Non-pigmented ciliary epithelial cell (primary cell): ENCODE results near the gene EXOC2.
"Not testable (repeated sequence)": the region's sequence is repeated elsewhere in the genome, so short reads cannot be mapped to it uniquely, and the experiment has no call there.

Experiments used
- DNase-seq: peaks from one replicate; pipeline ENCODE4 v3.0.0-alpha.2; 2010; ENCODE audit warnings: low read depth

EXOC2 gene

DNA sequence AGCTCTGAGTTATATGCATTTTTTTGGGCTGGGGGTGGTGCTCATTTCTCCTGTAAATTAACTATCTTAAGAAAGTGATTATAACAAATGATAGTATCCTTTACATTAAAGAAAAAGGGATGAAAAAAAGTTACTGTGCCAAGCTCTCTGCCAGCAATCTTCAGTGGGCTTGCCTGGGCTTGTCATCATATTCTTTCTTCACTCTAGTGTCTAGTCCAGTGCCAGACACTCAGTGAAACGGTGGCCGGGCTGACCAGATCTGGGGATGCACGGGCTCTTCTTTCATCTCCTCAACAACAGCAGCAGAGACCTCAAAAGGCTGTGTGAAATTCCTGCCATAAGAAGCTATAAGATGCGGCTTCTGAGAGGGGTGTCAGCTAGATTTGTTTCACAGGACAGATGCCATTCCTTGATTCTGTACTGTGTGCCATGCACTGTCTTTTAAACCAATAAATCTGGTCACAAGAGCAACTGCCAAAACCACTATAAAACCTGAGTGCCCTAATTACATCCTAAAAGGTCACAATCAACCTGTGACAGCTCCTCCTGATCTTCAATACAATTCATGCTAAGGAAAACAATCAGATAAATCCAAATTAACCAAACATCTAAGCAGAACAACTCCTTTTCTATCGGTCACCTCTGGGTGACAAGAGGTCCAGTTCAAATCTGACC, 12.1 kb downstream of the EXOC2 start:
- DNase-seq: no peak

DNA sequence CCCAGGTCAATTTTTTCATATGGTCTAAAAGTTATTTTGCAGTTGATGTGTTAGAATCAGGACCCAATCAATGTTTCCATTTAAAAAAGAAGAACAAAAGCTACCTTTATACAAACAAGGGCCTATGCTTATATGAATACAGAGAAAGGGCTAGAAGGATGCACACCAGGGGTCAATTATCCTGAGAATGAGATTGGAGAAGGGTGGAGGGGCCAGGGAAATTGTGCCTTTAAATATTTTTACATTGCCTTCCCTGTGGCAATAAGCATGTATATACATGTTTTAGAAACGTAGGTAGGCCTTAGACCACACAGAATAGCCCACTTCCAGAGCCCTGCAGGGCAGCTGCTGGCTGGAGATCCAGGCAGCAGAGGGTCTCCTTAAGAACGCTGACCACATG, 12.7 kb downstream of the EXOC2 start:
- no peak for DNase-seq

DNA sequence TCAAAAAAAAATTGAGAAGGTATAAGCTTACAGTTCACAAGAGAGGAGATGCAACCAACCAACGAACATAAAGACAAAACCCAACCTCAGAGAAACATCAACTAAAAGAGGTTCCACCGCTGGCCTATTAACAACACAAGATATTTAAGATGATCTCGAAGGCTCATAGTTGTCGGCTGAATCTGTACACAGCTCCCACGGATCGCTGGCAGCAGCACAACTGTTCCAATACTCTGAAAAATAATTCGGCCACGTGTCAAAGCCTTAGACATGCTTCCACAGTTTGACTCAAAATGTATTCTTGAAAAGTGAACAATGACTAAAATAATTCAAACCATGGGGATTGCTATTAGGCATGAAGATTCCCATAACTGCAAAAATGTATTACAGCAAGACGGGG, 13.7 kb downstream of the EXOC2 start:
- DNase-seq: no peak

DNA sequence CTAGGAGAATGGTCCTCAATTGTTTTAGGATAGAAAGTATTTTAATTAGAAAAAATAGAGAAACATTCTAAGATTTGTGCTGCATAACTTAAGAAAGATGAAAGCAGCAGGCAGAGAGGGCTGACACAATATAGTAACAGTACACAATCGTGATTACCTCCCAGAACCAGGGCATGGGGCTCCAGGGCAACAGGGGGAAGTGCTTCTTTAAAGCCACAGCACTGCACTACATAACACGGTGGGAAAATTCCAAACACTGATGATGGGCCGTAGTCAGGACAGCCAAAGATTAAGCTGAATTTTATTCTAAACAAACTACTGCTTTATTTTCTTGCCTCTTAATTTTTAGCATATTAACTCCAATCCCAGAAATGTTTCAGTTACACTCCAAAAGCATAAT, 14.4 kb downstream of the EXOC2 start:
- DNase-seq: no peak

DNA sequence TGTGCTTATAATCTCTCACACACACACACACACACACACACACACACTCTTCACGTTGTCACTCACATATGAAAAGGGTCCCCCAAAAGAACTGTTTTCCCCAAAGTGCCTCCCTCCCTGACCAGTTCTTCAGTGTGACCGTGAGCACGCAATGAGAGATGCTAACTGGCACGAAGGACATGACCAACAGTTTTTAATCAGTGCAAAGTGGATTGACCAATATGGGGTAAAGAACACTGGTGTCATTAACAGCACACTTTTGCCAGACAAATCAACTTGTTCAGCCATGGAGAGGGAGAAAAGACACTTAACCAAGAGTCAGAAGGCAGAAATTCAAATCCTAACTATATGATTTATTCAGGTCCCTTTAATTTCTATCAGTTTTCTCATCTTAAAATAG, 15.0 kb downstream of the EXOC2 start:
- no peak for DNase-seq

DNA sequence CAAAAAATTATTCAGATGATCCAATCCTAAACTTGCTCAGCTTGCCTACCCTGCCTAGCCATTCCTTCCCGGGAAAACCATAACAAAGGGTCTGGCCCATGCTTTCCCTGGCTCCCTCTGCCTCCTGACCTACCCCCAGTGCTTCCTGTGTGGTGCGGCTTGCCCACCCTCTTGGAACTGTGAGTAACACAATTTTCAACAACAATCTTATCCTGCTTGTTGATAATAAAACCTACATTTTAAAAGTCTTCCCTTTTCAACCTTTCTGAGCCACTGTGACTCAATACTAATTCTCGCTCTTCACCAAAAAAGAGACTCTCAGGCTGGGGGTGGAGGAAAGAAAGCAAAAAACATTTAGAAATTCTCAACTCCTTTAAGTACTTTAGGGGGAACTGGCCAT, 18.0 kb downstream of the EXOC2 start:
- DNase-seq: no peak

DNA sequence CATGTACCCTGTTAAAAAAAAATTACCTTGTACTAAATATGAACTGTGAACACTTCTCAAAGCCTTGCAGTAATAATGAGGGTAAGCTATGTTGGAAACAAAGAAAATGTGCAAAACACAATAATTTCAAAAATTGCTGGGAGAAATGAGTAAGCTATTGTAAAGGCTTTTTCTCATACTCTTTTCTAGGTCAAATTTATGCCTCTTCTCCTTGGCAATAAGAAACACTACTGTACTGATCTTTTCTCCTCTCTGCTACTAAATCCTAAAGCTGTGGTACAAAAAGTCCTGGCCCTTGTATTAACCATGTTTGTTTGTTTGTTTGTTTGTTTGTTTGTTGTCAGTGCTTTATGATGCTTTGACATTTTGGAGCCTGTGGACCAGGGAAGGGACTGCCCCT, 18.5 kb downstream of the EXOC2 start:
- no peak for DNase-seq

DNA sequence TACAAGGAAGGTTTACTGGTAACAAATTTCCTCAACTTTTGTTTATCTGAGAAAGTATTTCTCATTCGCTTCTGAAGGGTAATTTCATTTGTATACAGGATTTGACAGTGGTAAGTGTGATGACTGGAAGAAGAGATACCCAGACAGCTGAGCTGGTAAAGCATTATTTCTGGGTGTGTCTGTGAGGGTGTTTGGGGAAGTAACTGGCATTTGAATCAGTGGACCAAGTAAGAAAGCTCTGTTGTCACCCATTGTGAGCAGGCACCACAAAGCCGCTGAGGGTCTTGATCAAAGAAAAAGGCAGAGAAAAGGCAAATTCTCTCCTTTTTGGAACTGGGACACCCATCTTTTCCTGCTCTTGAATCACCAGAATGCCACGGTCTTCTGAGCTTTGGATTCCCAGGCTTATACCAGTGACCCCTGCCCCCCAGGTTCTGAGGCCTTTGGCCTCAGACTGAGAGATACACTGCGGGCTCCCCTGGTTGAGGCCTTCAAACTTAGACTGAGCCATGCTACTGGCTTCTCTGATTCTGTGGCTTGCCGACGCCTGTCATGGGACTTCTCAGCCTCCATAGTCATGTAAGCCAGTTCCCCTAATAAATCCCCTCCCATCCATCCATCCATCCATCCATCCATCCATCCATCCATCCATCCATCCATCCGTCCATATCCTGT, 25.5 kb downstream of the EXOC2 start:
- DNase-seq: no peak

DNA sequence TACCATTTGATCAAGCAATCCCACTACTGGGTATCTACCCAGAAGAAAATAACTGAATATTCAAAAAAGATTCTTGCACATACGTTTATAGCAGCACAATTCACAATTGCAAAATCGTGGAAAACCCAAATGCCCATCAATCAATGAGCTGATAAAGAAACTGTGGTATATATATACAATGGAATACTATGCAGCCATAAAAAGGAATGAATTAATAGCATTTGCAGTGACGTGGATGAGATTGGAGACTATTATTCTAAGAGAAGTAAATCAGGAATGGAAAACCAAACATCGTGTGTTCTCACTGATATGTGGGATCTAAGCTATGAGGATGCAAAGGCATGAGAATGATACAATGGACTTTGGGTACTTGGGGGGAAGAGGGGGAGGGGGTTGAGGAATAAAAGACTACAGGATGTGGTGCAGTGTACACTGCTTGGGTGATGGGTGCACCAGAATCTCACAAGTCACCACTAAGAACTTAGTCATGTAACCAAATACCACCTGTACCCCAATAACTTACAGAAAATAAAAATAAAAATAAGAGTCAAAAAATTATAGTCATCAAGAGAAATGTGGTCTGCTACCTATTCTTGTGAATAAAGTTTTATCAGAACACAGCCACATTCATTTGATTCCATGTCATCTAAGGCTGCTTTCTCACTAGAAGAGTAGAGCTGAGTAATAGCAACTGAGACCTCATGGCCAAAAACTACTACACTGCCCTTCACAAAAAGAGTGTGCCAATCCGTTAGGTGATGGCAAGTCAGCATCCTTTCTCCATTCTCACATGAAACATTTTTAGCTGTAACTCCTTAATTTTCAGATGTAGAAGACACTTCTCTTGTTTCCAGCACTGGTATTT, 27.3 kb downstream of the EXOC2 start:
- DNase-seq: no peak

DNA sequence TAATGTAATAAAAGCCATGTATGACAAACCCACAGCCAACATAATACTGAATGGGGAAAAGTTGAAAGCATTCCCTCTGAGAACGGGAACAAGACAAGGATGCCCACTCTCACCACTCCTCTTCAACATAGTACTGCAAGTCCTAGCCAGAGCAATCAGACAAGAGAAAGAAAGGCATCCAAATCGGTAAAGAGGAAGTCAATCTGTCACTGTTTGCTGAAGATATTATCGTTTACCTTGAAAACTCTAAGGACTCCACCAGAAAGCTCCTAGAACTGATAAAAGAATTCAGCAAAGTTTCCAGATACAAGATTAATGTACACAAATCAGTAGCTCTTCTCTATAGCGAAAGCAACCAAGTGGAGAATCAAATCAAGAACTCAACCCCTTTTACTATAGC, 29.2 kb downstream of the EXOC2 start:
- not testable (repeated sequence) for DNase-seq

DNA sequence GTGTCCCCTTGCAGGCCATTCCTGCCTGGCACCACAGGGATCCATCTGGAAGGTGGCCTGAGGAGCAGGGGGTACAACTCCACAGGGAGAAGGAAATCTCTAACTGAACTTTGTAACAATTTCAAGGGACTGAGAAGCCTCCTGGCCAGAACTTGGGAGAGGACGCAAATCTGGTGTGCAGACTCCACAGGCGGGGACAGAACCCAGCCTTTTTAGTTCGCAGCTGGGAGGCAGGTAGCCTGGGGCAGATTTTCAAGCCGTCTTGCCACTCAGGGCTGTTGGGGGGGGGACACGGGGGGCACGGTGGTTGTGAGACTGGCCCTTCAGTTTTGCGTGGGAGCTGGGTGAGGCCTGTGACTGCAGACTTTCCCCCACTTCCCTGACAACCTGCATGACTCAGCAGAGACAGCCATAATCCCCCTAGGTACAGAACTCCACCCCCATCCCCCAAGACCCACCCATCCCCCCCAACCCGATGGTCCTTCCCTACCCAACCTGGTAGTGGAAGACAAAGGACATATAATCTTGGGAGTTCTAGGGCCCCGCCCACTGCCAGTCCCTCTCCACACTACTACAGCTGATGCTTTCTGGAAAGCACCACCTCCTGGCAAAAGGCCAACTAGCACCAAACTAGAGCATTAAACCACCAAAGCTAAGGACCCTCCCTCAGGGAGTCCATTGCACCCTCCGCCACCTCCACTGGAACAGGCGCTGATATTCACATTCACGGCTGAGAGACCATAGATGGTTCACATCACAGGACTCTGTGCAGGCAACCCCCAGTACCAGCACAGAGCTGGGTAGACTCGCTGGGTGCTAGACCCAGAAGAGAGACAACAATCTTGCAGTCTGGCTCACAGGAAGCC, 33.0 kb downstream of the EXOC2 start:
- no peak for DNase-seq

DNA sequence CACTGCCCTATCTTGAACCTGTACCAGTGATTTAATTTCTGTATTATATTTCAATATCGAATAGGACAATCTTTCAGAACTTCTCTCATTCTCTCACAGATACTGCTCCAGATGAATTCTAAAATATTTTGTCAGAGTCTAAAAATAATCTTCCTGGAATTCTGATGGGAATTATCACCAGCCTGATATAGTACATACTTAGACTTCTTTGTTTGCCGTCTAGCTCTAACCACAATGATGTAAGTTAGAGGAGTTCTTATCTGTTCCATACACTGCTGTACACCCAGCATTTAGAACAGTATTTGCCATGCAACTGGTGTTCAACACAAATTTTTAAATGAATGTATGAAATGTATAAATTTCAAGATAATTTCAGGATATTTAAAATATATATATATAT, 34.7 kb downstream of the EXOC2 start:
- DNase-seq: peak; percentile 76

DNA sequence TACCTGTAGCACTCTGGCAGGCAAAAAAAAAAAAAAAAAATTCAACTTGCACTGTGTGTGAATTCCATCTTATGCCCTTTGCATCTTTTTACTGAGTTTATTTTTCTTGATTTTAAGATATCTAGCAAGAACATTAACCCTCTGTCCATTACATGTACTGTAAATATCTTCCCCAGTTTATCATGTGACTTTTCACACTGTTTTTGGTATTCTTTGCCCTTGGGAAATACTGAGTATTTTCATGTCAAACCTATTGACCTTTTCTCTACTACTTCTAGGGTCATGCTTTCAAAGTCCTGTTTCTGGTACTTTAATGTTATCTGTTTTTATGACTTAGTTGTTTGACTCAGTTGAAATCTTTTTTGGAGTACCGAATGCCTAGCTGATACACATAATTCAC, 35.2 kb downstream of the EXOC2 start:
- DNase-seq: no peak

DNA sequence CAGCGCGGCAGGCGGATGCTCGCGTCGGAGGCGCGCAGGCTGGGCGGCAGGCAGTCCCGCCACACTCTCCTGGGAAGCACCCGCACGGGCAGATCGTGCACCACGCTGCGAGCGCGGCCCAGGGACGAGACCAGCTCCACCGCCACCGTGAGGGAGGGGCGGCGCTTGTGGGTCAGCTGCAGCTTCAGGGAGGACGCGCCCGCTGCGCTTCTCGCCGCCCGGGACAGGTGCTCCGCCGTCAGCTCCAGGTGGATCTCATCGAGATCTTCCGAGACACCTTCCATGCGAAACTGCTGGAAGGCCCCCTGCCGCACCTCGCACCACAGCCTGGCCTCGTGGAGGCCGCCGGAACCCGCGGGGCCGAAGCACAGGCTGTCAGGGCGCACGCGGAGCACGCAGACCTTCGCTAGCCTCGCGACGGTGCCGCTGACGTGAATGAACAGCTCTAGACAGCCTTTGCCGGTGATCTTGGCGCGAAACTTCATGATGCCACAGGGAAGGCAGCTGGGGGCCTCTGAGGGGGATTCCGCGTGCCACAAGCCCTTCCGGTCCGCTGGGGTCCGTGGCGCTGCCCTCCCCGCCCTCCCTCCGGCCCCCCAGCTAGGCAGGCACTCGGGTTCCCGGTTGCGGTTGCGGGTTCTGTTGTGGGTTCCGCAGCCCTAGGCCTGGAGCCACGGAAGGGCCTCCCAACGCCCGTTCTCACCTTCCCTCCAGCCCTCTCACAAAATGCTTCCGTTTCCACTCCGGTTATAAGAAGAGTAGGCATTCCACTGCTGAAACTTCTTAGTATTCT, 36.3 kb downstream of the EXOC2 start, which contains the start of gene HUS1B:
TSS of gene HUS1B (minus strand) at position 641 of the 793 bp plus-strand sequence. CDS start at position 485, 156 bp downstream.
- DNase-seq: no peak

DNA sequence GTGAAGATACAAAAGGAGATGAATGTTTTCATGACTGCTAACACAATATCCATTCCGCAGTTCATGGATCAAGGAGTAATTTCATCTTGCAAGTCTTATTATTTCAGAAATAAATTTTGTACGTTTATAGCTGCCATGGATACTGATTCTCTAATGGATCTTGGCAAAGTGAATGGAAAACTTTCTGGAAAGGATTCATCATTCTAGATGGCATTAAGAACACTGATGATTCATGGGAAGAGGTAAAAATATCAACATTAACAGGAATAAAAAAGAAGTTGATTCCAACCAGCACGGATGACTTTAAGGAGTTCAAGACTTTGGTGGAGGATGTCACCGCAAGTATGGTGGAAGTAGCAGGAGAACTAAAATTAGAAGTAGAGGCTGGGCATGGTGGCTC, 38.8 kb downstream of the EXOC2 start:
- no peak for DNase-seq

DNA sequence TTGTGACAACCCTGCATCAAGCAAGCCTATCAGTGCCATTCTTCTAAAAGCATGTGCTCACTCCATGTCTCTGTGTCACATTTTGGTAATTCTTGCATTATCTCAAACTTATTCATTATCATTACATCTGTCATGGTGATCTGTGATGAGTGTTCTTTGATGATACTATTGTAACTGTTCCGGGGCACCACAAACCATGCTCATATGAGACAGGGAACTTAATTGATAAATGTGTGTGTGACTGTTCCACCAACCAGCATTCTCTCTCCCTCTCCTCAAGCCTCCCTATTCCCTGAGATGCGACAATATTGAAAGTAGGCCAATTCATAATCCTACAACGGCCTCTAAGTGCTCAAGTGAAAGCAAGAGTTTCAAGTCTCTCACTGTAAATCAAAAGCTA, 40.1 kb downstream of the EXOC2 start:
- DNase-seq: no peak

DNA sequence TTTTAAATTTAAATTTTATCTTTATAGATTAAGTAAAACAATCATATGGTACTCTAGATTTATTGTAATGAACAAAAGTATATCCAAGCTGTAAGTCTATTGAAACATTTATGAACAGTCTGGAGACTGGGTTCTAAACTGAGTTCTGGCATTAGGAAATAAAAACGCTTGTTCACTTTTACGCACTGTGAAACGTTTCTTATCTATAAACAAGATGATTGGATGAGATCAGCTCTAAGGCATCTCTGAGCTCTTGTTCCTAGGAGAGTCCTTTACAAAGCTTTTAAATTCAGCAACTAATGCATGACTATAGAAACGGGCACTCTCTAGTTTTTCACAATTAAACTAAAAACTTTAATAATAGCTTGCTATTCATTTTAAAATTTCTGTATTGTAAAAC, 42.8 kb downstream of the EXOC2 start:
- DNase-seq: no peak

DNA sequence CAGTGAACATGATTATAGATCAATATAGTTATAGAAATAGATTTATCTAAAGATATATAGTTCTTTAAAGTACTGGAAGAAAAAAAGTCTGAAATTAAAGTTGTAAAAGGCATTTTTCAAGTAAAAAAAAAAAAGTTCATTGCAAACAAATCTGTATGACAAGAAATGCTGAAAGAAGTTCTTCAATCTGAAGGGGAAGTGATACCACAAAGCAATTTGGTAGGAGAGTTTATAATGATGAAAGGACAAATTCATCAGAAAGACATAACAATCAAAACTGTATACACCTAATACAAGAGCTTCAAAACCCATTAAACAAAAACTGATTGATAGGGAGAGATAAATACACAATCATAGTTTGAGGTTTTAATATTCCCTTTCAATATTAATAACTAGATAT, 50.1 kb downstream of the EXOC2 start:
- no peak for DNase-seq

DNA sequence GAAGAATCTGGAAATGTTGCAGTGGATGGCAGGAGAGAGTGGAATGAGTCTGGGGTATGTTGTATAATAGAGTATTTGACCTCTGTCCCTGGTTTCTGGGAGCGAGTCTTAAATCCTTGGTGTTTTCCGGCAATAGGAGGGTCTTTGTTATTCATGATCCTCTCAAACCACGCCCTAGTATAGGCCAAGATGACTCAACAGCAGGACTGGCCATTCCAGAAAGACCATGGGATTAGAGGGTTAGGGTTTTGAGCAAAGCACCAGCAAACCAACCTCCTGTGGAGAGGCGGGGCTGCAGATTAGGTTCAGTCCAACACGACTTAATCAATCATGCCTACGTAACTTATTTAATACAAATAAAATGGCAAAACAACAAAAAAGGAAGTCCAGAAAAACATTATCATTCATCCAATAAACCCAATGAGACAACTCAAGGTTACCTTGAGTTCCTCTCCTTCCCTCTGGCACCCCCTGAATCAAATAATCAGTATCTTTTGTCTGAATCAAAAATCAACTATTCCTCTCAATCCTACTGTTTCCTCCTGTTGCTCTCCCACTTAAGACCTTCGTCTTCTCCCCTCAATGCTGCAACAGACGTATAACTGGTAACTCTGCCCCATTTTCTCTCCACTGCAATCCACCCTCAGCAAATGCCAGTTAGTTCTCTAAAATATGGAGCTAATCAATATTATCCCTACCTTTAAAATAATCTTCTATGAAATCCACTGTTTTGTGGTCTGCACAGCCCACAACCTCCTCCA, 51.5 kb downstream of the EXOC2 start:
- DNase-seq: no peak

DNA sequence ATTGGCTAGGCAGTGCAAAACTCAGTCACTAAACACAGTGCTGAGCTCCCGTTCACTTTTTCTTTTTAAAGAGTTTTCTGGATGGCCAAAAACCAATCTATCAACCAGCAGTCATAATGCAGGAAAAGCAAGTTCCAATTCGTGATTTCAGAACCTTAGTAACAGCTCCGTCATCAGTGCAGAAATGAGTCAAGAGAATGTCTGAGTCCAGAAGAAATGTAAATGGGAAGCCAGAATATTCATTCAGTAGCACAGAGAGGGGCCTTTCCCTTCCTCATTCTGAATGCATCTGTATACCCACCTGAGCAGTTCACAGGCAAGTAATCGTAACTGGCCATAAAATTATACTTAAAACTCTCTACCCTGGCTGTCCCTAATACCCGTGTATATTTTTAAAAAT, 56.5 kb downstream of the EXOC2 start:
- DNase-seq: no peak
